ENCODE results near the gene PTPRN. TPM values are rescaled to one million over a fixed set of nuclear protein-coding genes. Genes with fewer than 3 reads are reported as not detected.

PTPRN gene
- total and polyA plus RNA-seq, 2 of the 8 experiments (the other 6 are each of a cell fraction or from before 2014, with no cell fraction given): 5.4 to 8.2 TPM

DNA sequence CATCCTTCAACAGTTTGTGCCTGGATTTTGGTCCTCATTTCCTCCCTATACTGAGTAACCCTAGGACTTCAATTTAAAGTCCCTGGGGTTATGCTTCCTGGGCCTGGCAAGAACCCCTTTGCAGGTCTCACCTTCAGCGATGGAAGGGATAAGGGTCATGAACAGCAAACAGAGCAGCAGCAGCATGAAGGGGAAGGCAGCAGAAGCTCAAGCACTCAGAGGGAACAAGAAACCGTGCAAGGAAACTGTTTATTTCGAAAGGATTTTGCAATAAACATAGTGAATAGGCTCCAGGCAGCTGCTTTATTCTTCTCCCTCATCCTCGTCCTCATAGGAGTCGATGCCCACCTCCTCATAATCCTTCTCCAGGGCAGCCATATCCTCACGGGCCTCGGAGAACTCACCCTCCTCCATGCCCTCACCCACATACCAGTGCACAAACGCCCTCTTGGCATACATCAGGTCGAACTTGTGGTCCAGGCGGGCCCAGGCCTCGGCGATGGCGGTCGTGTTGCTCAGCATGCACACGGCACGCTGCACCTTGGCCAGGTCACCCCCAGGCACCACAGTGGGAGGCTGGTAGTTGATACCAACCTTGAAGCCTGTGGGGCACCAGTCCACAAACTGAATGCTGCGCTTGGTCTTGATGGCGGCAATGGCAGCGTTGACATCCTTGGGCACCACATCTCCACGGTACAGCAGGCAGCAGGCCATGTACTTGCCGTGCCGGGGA is 59.0 kb downstream of the PTPRN start:
- Histone ChIP-seq H3K23me2 (ENCODE audit: low read depth, low read length) (peaks cover 21% of the 10 kb centered on the region), H2BK15ac (ENCODE audit: low read length) (no peak overlapping the region), H4K5ac (ENCODE audit: insufficient read length, low read depth, low read length) (no peak overlapping the region), H3K23ac (ENCODE audit: insufficient read length) (no peak overlapping the region), H4K91ac (replicated peaks; ENCODE audit: insufficient read length, low read length) (no peak overlapping the region), H3K79me2 (ENCODE audit: control insufficient read depth in 1 of 2, insufficient read depth in 2 of 2, low read length in 2 of 2) (peaks cover 0 to 5% of the 10 kb centered on the region in 2 experiments; a peak in 1 of 4 replicates), H3K4me3 (ENCODE audit: extremely low read depth in 1 of 4, insufficient read depth in 2 of 4, low read depth in 3 of 4, low read length in 4 of 4) (no peak overlapping the region), H3K9ac (replicated peaks in 1 of 4; ENCODE audit: extremely low read depth in 1 of 4, low read depth in 3 of 4, low read length in 3 of 4) (no peak overlapping the region), H2BK120ac (replicated peaks; ENCODE audit: low read depth, low read length) (no peak overlapping the region), H3K18ac (ENCODE audit: extremely low read depth, low read length) (no peak overlapping the region), H3K4ac (replicated peaks; ENCODE audit: insufficient read length, low read depth, low read length) (no peak overlapping the region), H3K14ac (ENCODE audit: insufficient read length) (no peak overlapping the region), H2BK20ac (ENCODE audit: low read length) (no peak overlapping the region), H3K27ac (ENCODE audit: low read depth, low read length) (no peak overlapping the region), H3K4me2 (ENCODE audit: insufficient read depth in 1 of 2, low read depth in 2 of 2, low read length in 2 of 2) (0 out of 4 replicates have a peak overlapping the region, but pooled peaks of 1 of the 2 experiments have one; percentile 20), H3K9me3 (ENCODE audit: insufficient read depth in 2 of 2, low read depth in 1 of 2, low read length in 1 of 2) (no peaks in the 10 kb centered on the region), H3K79me1 (ENCODE audit: low read depth, low read length) (peaks cover 8% of the 10 kb centered on the region; the same call in 1 of the 2 replicates), H4K20me1 (replicated peaks in 1 of 2; ENCODE audit: control insufficient read depth in 1 of 2, insufficient read depth in 2 of 2, low read length in 2 of 2) (peaks cover 0 to 2% of the 10 kb centered on the region in 2 experiments), H3K4me1 (replicated peaks in 1 of 4; ENCODE audit: control insufficient read depth in 3 of 4, insufficient read depth in 4 of 4, low read length in 3 of 4) (peaks cover 5 to 17% (median 10%) of the 10 kb centered on the region in 4 experiments), H3K56ac (replicated peaks; ENCODE audit: insufficient read length, low read depth, low read length) (no peak overlapping the region), H2BK5ac (ENCODE audit: low read depth, low read length) (no peak overlapping the region), H4K8ac (ENCODE audit: extremely low read depth, insufficient read depth, low read length) (no peak overlapping the region), H3K27me3 (replicated peaks in 1 of 4; ENCODE audit: control insufficient read depth in 3 of 4, extremely low read depth in 1 of 4, insufficient read depth in 3 of 4, low read length in 3 of 4) (peaks cover 9 to 33% (median 25%) of the 10 kb centered on the region in 4 experiments), H2AK5ac (ENCODE audit: low read depth, low read length) (no peak overlapping the region), H2BK12ac (ENCODE audit: low read depth, low read length) (no peak overlapping the region), H2AFZ (ENCODE audit: low read length) (no peak overlapping the region), H3K36me3 (ENCODE audit: control insufficient read depth in 2 of 4, insufficient read depth in 4 of 4, low read length in 3 of 4) (peaks cover 0 to 9% (median 5%) of the 10 kb centered on the region in 4 experiments; a peak in 5 of 8 replicates)
- DNase-seq (ENCODE audit: low read depth in 1 of 2, low spot score in 2 of 2): no peak
- no peak for FAIRE-seq
- 91% methylated on average over 22 of the region's 22 CpGs; no CpG with 5 or more reads in 1 of the 2 experiments for WGBS, 2 experiments (ENCODE audit: extremely low coverage in 1 of 2, insufficient coverage in 1 of 2, insufficient read length in 1 of 2, insufficient replicate concordance in 2 of 2, low coverage in 1 of 2, low lambda C conversion rate in 2 of 2, missing lambda C conversion rate in 1 of 2)
- ChIA-PET POLR2A (ENCODE audit: partially characterized antibody) (interaction anchor here (1.0 to 14.9 kb wide), 15 partner anchors 8 to 80 kb away, joined by 3 to 190 read pairs (median 5); partner anchors contain the start of genes ABCB6, ANKZF1, ATG9A and DNAJB2), CTCF (ENCODE audit: partially characterized antibody) (interaction anchor here (0.7 to 6.6 kb wide), 11 partner anchors 11 to 279 kb away, joined by 3 to 118 read pairs (median 3); partner anchors contain the start of genes DNAJB2 and ZFAND2B)
- TF ChIP-seq RFX5 (IDR thresholded peaks at IDR 0.05; ENCODE audit: borderline replicate concordance, low read depth, low read length) (no peak), RBBP5 (IDR thresholded peaks at IDR 0.05; ENCODE audit: borderline replicate concordance, low read depth, low read length) (no peak), HDAC6 (IDR thresholded peaks at IDR 0.05; ENCODE audit: low read depth, low read length) (no peak), KDM4A (IDR thresholded peaks at IDR 0.05; ENCODE audit: low read depth, low read length, severe bottlenecking) (no peak)
- TF ChIP-seq, protein P1, sequence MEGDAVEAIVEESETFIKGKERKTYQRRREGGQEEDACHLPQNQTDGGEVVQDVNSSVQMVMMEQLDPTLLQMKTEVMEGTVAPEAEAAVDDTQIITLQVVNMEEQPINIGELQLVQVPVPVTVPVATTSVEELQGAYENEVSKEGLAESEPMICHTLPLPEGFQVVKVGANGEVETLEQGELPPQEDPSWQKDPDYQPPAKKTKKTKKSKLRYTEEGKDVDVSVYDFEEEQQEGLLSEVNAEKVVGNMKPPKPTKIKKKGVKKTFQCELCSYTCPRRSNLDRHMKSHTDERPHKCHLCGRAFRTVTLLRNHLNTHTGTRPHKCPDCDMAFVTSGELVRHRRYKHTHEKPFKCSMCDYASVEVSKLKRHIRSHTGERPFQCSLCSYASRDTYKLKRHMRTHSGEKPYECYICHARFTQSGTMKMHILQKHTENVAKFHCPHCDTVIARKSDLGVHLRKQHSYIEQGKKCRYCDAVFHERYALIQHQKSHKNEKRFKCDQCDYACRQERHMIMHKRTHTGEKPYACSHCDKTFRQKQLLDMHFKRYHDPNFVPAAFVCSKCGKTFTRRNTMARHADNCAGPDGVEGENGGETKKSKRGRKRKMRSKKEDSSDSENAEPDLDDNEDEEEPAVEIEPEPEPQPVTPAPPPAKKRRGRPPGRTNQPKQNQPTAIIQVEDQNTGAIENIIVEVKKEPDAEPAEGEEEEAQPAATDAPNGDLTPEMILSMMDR (IDR thresholded peaks at IDR 0.05; ENCODE audit: control extremely low read depth in 1 of 3, insufficient read depth in 1 of 3, low read depth in 1 of 3, low read length in 3 of 3): no peak
- TF ChIP-seq, protein P2, sequence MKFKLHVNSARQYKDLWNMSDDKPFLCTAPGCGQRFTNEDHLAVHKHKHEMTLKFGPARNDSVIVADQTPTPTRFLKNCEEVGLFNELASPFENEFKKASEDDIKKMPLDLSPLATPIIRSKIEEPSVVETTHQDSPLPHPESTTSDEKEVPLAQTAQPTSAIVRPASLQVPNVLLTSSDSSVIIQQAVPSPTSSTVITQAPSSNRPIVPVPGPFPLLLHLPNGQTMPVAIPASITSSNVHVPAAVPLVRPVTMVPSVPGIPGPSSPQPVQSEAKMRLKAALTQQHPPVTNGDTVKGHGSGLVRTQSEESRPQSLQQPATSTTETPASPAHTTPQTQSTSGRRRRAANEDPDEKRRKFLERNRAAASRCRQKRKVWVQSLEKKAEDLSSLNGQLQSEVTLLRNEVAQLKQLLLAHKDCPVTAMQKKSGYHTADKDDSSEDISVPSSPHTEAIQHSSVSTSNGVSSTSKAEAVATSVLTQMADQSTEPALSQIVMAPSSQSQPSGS (IDR thresholded peaks at IDR 0.05; ENCODE audit: low read length): no peak
